ENCODE measurements around the gene HINT3. TPM values are rescaled to one million over a fixed set of nuclear protein-coding genes. Genes with fewer than 3 reads are reported as not detected.

HINT3 gene
- total RNA-seq, 2 donors from 2014 or later: 13.0 to 16.4 TPM

- Histone ChIP-seq H3K27ac (ENCODE audit: low read depth, low read length) (no peak overlapping the region), H3K4me3 (ENCODE audit: low read length) (no peak overlapping the region), H3K36me3 (ENCODE audit: control insufficient read depth, insufficient read depth, low read length) (peaks cover 5% of the 10 kb centered on the region), H3K9ac (ENCODE audit: extremely low read depth, low read length, poor library complexity, severe bottlenecking) (no peak overlapping the region), H3K4me1 (ENCODE audit: control insufficient read depth, insufficient read depth, low read length) (no peaks in the 10 kb centered on the region), H3K27me3 (ENCODE audit: control insufficient read depth, insufficient read depth, low read length, poor library complexity, severe bottlenecking) (no peaks in the 10 kb centered on the region), H3K9me3 (ENCODE audit: control insufficient read depth, low read length) (no peaks in the 10 kb centered on the region)
- no peaks in the 10 kb centered on the region for H3K4me1 Mint-ChIP-seq
- H3K27me3 Mint-ChIP-seq (ENCODE audit: insufficient read depth): no peaks in the 10 kb centered on the region
- 79 to 100% methylated on average over 2 of the region's 2 CpGs for WGBS, 2 experiments (ENCODE audit: insufficient coverage in 1 of 2, insufficient read length in 1 of 2)
- peaks cover 5% of the 10 kb centered on the region for H3K36me3 Mint-ChIP-seq (ENCODE audit: low read depth)
- no peak overlapping the region for H3K4me3 Mint-ChIP-seq
- no peaks in the 10 kb centered on the region for H3K9me3 Mint-ChIP-seq
- no peak overlapping the region for H3K27ac Mint-ChIP-seq
- DNase-seq: no peak
- TF ChIP-seq CTCF (conservative IDR thresholded peaks at IDR 0.05): no peak
Measured at GRCh38 chr6:125981571-125982185, 25.1 kb downstream of the HINT3 start.

- H3K9me3 ChIP-seq (ENCODE audit: control insufficient read depth, low read length): no peaks in the 10 kb centered on the region
- TF ChIP-seq CTCF (conservative IDR thresholded peaks at IDR 0.05): no peak
- WGBS, 2 experiments (ENCODE audit: insufficient coverage in 1 of 2, insufficient read length in 1 of 2): 87 to 94% methylated on average over 2 to 3 of the region's 4 CpGs
- Mint-ChIP-seq H3K4me3 (no peak overlapping the region), H3K27ac (no peak overlapping the region), H3K9me3 (no peaks in the 10 kb centered on the region), H3K4me1 (no peaks in the 10 kb centered on the region), H3K36me3 (ENCODE audit: low read depth) (peaks cover 5% of the 10 kb centered on the region), H3K27me3 (ENCODE audit: insufficient read depth) (no peaks in the 10 kb centered on the region)
- H3K4me3 ChIP-seq (ENCODE audit: low read length): no peak overlapping the region
- no peak overlapping the region for H3K9ac ChIP-seq (ENCODE audit: extremely low read depth, low read length, poor library complexity, severe bottlenecking)
- H3K27ac ChIP-seq (ENCODE audit: low read depth, low read length): no peak overlapping the region
- no peak for DNase-seq
- peaks cover 5% of the 10 kb centered on the region for H3K36me3 ChIP-seq (ENCODE audit: control insufficient read depth, insufficient read depth, low read length)
- no peaks in the 10 kb centered on the region for H3K4me1 ChIP-seq (ENCODE audit: control insufficient read depth, insufficient read depth, low read length)
- H3K27me3 ChIP-seq (ENCODE audit: control insufficient read depth, insufficient read depth, low read length, poor library complexity, severe bottlenecking): no peaks in the 10 kb centered on the region
Measured at GRCh38 chr6:125983246-125983945, 26.8 kb downstream of the HINT3 start.

- Mint-ChIP-seq H3K4me1 (peaks cover 3% of the 10 kb centered on the region), H3K27ac (no peak overlapping the region), H3K4me3 (no peak overlapping the region), H3K9me3 (no peaks in the 10 kb centered on the region), H3K36me3 (ENCODE audit: low read depth) (no peaks in the 10 kb centered on the region), H3K27me3 (ENCODE audit: insufficient read depth) (no peaks in the 10 kb centered on the region)
- Histone ChIP-seq H3K27me3 (ENCODE audit: control insufficient read depth, insufficient read depth, low read length, poor library complexity, severe bottlenecking) (no peaks in the 10 kb centered on the region), H3K4me1 (ENCODE audit: control insufficient read depth, insufficient read depth, low read length) (no peaks in the 10 kb centered on the region), H3K4me3 (ENCODE audit: low read length) (no peak overlapping the region), H3K36me3 (ENCODE audit: control insufficient read depth, insufficient read depth, low read length) (no peaks in the 10 kb centered on the region), H3K9ac (ENCODE audit: extremely low read depth, low read length, poor library complexity, severe bottlenecking) (no peak overlapping the region), H3K27ac (ENCODE audit: low read depth, low read length) (no peak overlapping the region), H3K9me3 (ENCODE audit: control insufficient read depth, low read length) (no peaks in the 10 kb centered on the region)
- 90 to 100% methylated on average over 2 of the region's 2 CpGs for WGBS, 2 experiments (ENCODE audit: insufficient coverage in 1 of 2, insufficient read length in 1 of 2)
- TF ChIP-seq CTCF (conservative IDR thresholded peaks at IDR 0.05): no peak
- no peak for DNase-seq
Measured at GRCh38 chr6:125984311-125984710, 27.7 kb downstream of the HINT3 start.

All from endodermal cell (in vitro differentiated cells).